ENCODE data around the gene MFSD12. TPM values are rescaled to one million over a fixed set of nuclear protein-coding genes. Genes with fewer than 3 reads are reported as not detected.
A peak's percentile ranks its signal among the peaks of the same experiment; 100 is the strongest.
"Not testable (repeated sequence)": the region's sequence is repeated elsewhere in the genome, so short reads cannot be mapped to it uniquely, and the experiment has no call there.

MFSD12 gene
- total RNA-seq, 2 experiments from 2014 or later: 78.8 to 79.4 TPM

DNA sequence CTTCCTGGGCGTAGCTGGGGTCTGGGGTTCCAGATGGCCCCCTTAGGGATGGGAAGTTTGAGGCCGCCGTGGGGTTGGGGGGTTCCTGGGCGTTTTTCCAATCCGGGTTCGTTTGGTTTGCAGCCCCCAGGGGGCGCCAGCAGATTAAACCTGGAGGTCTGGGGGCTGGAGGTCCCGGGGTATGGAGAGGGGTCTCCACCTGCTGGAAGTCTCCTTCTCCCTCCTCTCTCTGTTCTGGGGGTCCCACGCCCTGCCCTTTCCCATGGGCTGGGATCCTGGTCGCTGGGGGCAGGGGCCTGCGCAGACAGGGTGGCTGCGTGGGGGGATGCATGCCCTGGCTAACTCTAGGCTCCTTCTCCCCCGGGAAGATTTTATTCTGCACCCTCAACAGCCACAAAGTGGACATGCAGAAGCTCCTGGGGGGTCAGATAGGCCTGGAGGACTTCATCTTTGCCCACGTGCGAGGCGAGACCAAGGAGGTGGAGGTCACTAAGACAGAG, 28.8 kb upstream of the MFSD12 start:
- no peaks in the 10 kb centered on the region for H3K9me3 ChIP-seq (ENCODE audit: low read length)
- H3K4me2 ChIP-seq (ENCODE audit: low read length): no peak overlapping the region
- H3K27ac ChIP-seq (ENCODE audit: low read depth, low read length, poor library complexity, severe bottlenecking): no peak overlapping the region
- no peaks in the 10 kb centered on the region for H3K36me3 ChIP-seq (ENCODE audit: insufficient read depth, low read length)
- no peaks in the 10 kb centered on the region for H4K20me1 ChIP-seq (ENCODE audit: insufficient read depth, low read length)
- no TSS peak for BruUV-seq (replicated peaks)
- TF ChIP-seq EZH2phosphoT487 (IDR thresholded peaks at IDR 0.05; ENCODE audit: borderline replicate concordance, low read depth, low read length): no peak
- TF ChIP-seq, protein P1, sequence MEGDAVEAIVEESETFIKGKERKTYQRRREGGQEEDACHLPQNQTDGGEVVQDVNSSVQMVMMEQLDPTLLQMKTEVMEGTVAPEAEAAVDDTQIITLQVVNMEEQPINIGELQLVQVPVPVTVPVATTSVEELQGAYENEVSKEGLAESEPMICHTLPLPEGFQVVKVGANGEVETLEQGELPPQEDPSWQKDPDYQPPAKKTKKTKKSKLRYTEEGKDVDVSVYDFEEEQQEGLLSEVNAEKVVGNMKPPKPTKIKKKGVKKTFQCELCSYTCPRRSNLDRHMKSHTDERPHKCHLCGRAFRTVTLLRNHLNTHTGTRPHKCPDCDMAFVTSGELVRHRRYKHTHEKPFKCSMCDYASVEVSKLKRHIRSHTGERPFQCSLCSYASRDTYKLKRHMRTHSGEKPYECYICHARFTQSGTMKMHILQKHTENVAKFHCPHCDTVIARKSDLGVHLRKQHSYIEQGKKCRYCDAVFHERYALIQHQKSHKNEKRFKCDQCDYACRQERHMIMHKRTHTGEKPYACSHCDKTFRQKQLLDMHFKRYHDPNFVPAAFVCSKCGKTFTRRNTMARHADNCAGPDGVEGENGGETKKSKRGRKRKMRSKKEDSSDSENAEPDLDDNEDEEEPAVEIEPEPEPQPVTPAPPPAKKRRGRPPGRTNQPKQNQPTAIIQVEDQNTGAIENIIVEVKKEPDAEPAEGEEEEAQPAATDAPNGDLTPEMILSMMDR (conservative IDR thresholded peaks at IDR 0.05; ENCODE audit: low read length): peak; percentile 80
- DNase-seq (ENCODE audit: low spot score): peak; percentile 30
- CTCF ChIA-PET (ENCODE audit: unreplicated experiment): interaction anchor here (0.6 kb wide), 1 partner anchor 32 kb away, joined by 4 read pairs; no protein-coding TSS in a partner anchor
- H3K9me2 ChIP-seq (ENCODE audit: insufficient read depth, low read length): no peaks in the 10 kb centered on the region
- H2AFZ ChIP-seq (ENCODE audit: low read length): no peak overlapping the region
- POLR2A ChIA-PET: no interaction called here
- no peaks in the 10 kb centered on the region for H3K79me2 ChIP-seq (ENCODE audit: insufficient read depth, low read depth, low read length)
- H3K4me3 ChIP-seq (ENCODE audit: low read depth, low read length, poor library complexity, severe bottlenecking): no peak overlapping the region
- intact Hi-C loops (cut with micrococcal nuclease; ENCODE audit: unreplicated experiment): no loop called here
- H3K4me1 ChIP-seq (ENCODE audit: insufficient read depth, low read length, poor library complexity, severe bottlenecking): no peaks in the 10 kb centered on the region

DNA sequence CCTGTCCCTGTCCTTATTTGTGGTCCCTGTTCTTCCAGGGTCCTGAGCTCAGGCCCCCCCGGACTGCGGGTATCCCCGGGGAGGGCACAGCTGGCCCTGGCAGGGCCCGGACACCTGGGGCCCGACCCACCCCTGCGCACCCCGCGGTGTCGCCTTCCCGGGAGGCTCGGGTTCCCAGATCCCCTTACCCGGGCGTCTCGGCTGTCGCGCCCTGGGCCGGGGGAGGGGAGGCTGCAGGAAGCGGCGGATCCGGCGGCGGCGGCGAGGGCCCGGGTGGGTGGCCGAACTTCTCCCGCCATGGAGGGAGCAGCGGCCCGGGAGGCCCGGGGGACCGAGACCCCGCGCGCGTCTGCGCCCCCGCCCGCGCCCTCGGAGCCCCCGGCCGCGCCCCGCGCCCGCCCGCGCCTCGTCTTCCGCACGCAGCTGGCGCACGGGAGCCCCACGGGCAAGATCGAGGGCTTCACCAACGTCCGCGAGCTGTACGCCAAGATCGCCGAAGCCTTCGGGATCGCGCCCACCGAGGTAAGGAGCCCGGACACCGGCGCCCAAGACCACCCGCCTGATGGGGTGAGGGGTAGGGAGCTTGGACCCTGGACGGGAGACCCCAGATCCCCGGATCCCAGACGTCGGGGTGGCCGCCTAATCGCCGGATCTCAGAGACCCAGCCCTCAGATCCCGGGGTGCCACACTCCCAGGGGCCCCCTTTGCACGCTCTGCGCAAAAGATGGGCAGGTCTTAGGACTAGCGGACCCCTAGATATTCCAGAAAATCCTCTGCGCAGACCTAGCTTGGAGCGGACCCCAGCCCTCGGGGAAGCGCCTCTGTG, 28.1 kb upstream of the MFSD12 start, which contains the start of gene GIPC3:
Gene GIPC3, plus strand, starts transcription at position 178 of the 826 bp plus-strand sequence. Its CDS starts 120 bp downstream, at position 298.
- Histone ChIP-seq H3K4me1 (ENCODE audit: insufficient read depth, low read length, poor library complexity, severe bottlenecking) (no peaks in the 10 kb centered on the region), H3K27ac (ENCODE audit: low read depth, low read length, poor library complexity, severe bottlenecking) (no peak within 1 kb of the TSS), H2AFZ (ENCODE audit: low read length) (no peak within 1 kb of the TSS), H3K36me3 (ENCODE audit: insufficient read depth, low read length) (no peaks in the 10 kb centered on the region), H3K9me3 (ENCODE audit: low read length) (no peaks in the 10 kb centered on the region), H3K79me2 (ENCODE audit: insufficient read depth, low read depth, low read length) (no peaks in the 10 kb centered on the region), H4K20me1 (ENCODE audit: insufficient read depth, low read length) (no peaks in the 10 kb centered on the region), H3K9me2 (ENCODE audit: insufficient read depth, low read length) (no peaks in the 10 kb centered on the region), H3K4me2 (ENCODE audit: low read length) (no peak within 1 kb of the TSS), H3K4me3 (ENCODE audit: low read depth, low read length, poor library complexity, severe bottlenecking) (no peak within 1 kb of the TSS)
- POLR2A ChIA-PET: no interaction called here
- CTCF ChIA-PET (ENCODE audit: unreplicated experiment): no interaction called here
- no TSS peak for BruUV-seq (replicated peaks)
- TF ChIP-seq, protein P1 (conservative IDR thresholded peaks at IDR 0.05; ENCODE audit: low read length): no peak
- intact Hi-C loops (cut with micrococcal nuclease; ENCODE audit: unreplicated experiment): no loop called here
- no peak for DNase-seq (ENCODE audit: low spot score)

DNA sequence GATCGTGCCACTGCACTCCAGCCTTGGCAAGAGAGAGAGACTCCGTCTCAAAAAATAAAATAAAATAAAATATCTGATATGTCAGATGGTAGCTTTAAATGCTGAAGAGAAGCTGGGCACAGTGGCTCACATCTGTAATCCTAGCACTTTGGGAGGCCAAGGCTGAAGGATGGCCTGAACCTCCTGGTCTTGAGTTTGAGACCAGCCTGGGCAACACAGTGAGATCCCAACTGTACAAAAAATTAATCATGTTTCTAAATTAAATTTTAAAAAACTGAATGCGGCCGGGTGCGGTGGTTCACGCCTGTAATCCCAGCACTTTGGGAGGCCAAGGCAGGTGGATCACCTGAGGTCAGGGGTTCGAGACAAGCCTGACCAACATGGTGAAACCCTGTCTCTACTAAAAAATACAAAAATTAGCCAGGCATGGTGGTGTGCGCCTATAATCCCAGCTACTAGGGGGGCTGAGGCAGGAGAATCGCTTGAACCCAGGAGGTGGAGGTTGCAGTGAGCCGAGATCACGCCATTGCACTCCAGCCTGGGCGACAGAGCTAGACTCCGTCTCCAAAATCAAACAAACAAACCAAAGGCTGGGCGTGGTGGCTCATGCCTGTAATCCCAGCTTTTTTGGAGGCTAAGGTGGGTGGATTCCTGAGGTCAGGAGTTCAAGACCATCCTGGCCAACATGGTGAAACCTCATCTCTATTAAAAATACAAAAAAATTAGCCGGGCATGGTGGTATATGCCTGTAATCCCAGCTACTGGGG, 26.8 kb upstream of the MFSD12 start:
- H2AFZ ChIP-seq (ENCODE audit: low read length); H3K4me2 ChIP-seq (ENCODE audit: low read length); POLR2A ChIA-PET; H3K79me2 ChIP-seq (ENCODE audit: insufficient read depth, low read depth, low read length); H4K20me1 ChIP-seq (ENCODE audit: insufficient read depth, low read length); H3K4me3 ChIP-seq (ENCODE audit: low read depth, low read length, poor library complexity, severe bottlenecking); intact Hi-C loops (cut with micrococcal nuclease; ENCODE audit: unreplicated experiment); BruUV-seq (replicated peaks); H3K4me1 ChIP-seq (ENCODE audit: insufficient read depth, low read length, poor library complexity, severe bottlenecking); H3K9me3 ChIP-seq (ENCODE audit: low read length); H3K36me3 ChIP-seq (ENCODE audit: insufficient read depth, low read length); H3K9me2 ChIP-seq (ENCODE audit: insufficient read depth, low read length); CTCF ChIA-PET (ENCODE audit: unreplicated experiment); H3K27ac ChIP-seq (ENCODE audit: low read depth, low read length, poor library complexity, severe bottlenecking); DNase-seq (ENCODE audit: low spot score): not testable (repeated sequence)

DNA sequence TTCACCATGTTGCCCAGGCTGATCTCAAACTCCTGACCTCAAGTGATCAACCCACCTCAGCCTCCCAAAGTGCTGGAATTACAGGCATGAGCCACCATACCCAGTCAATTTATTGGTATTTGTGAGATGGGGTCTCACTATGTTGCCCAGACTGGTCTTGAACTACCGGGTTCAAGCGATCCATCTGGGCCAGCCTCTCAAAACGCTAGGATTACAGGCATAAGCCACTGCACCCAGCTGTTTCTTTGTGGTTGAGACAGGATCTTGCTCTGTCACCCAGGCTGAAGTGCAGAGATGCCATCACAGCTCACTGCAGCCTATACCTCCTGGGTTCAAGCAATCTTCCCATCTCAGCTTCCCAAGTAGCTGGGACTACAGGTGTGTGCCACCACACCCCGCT, 24.4 kb upstream of the MFSD12 start:
- intact Hi-C loops (cut with micrococcal nuclease; ENCODE audit: unreplicated experiment); DNase-seq (ENCODE audit: low spot score); POLR2A ChIA-PET: not testable (repeated sequence)

More for the DNA sequence above, 24.4 kb upstream of the MFSD12 start:
- H3K79me2 ChIP-seq (ENCODE audit: insufficient read depth, low read depth, low read length); H2AFZ ChIP-seq (ENCODE audit: low read length); H3K4me1 ChIP-seq (ENCODE audit: insufficient read depth, low read length, poor library complexity, severe bottlenecking); H3K4me2 ChIP-seq (ENCODE audit: low read length); H4K20me1 ChIP-seq (ENCODE audit: insufficient read depth, low read length); H3K4me3 ChIP-seq (ENCODE audit: low read depth, low read length, poor library complexity, severe bottlenecking); H3K36me3 ChIP-seq (ENCODE audit: insufficient read depth, low read length); H3K9me3 ChIP-seq (ENCODE audit: low read length); H3K9me2 ChIP-seq (ENCODE audit: insufficient read depth, low read length); H3K27ac ChIP-seq (ENCODE audit: low read depth, low read length, poor library complexity, severe bottlenecking); BruUV-seq (replicated peaks): not testable (repeated sequence)
- CTCF ChIA-PET (ENCODE audit: unreplicated experiment): interaction anchor here (0.6 kb wide), 1 partner anchor 305 kb away, joined by 10 read pairs; no protein-coding TSS in a partner anchor
